Retinal pigment epithelial cell (primary cell): ENCODE results near the gene PHF24.

Experiments used
- DNase-seq: peaks from one replicate; pipeline ENCODE4 v3.0.0-alpha.2; 2010; ENCODE audit warnings: low read depth
- H3K4me3 ChIP-seq: 2 replicates; pipeline ENCODE4 v1.5.1; 2011; ENCODE audit warnings: mild to moderate bottlenecking, low read length, control low read depth, moderate library complexity
- TF ChIP-seq, protein P1 (sequence below): conservative IDR thresholded peaks from 2 replicates; pipeline ENCODE4 v1.5.1; 2011; ENCODE audit warnings: low read depth, low read length, control low read depth, inconsistent platforms

The PHF24 gene

DNA sequence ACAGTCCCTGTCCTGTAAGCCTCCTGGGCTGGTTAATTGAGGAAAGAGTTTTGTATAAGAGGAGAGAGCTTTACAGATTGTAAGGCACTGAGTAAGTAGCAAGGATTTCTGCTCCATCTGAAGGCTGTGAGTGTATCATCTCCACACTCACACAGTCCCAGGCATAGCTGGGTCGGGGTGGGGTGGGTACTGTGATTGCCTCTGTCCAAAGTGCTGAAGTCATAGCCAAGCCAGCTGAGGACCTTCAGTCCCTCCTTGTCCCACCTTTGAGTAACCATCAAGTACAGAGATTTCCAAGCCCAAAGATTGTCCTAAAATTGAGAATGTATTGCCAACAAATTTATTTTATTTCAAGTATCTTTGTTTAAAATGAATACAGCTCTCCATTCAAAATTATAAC lies 26.0 kb downstream of the PHF24 start:
- H3K4me3 ChIP-seq = no peak overlapping the region
- no peak for DNase-seq
- TF ChIP-seq, protein P1, sequence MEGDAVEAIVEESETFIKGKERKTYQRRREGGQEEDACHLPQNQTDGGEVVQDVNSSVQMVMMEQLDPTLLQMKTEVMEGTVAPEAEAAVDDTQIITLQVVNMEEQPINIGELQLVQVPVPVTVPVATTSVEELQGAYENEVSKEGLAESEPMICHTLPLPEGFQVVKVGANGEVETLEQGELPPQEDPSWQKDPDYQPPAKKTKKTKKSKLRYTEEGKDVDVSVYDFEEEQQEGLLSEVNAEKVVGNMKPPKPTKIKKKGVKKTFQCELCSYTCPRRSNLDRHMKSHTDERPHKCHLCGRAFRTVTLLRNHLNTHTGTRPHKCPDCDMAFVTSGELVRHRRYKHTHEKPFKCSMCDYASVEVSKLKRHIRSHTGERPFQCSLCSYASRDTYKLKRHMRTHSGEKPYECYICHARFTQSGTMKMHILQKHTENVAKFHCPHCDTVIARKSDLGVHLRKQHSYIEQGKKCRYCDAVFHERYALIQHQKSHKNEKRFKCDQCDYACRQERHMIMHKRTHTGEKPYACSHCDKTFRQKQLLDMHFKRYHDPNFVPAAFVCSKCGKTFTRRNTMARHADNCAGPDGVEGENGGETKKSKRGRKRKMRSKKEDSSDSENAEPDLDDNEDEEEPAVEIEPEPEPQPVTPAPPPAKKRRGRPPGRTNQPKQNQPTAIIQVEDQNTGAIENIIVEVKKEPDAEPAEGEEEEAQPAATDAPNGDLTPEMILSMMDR = no peak

DNA sequence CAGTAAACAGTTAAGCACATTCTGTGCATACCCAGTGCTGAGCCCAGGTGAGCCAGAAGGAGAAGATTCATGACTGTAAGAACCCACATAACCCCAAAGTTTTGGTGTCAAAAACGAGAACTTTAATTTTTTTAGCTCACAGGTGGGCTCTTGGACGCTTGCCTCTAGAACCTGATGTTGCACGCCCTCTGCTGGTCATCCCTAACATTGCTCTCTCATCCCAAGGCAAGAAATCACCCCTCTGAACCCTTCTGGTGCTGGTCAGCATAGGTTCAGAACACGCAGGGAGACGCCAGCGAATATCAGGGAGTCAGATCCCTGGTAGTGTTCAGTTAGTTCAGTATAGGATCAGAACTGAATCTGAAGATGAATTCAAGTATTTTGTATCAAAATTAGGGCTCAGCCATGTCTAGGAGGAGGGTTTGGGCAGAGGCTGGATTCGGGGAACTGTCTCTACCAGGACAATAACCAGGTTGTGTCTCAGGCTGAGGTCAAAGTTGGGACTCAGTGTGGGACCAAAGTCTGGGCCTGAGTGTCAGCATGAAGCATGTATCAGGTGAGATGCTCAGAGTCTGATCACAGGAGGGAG lies 27.3 kb downstream of the PHF24 start:
- H3K4me3 ChIP-seq = no peak overlapping the region
- TF ChIP-seq, protein P1 = peak; percentile 94
- DNase-seq = no peak

- DNase-seq = no peak
- H3K4me3 ChIP-seq = no peak overlapping the region
- TF ChIP-seq, protein P1 = no peak
These were observed 28.5 kb downstream of the PHF24 start for GRCh38 chr9:34986540-34987047.

- TF ChIP-seq, protein P1 = no peak
- DNase-seq = no peak
- no peak overlapping the region for H3K4me3 ChIP-seq
These were observed 29.2 kb downstream of the PHF24 start for GRCh38 chr9:34987160-34987901.

GRCh38 chr9:34988218-34989002 lies 30.3 kb downstream of the PHF24 start:
- no peak for DNase-seq
- TF ChIP-seq, protein P1 = no peak

GRCh38 chr9:34989003-34989945 lies 31.2 kb downstream of the PHF24 start, which contains the start of gene DNAJB5:
DNAJB5 (plus strand) TSS chr9:34989745; CDS start chr9:34990631, 886 bp downstream.
- TF ChIP-seq, protein P1 = no peak
- H3K4me3 ChIP-seq = peak within 1 kb of the TSS; percentile 84
- peak; percentile 99 for DNase-seq

More at GRCh38 chr9:34988218-34989002, 30.3 kb downstream of the PHF24 start:
- H3K4me3 ChIP-seq = peak overlapping the region; percentile 43
